K562 (cell line): Measurements from ENCODE around the gene GAMT. TPM values are rescaled to one million over a fixed set of nuclear protein-coding genes. Genes with fewer than 3 reads are reported as not detected.

Experiments used
- ATF7 ChIP-seq: fragments of 450-650 bp; IDR thresholded peaks from 2 replicates; pipeline ENCODE4 v1.7.1; 2014; ENCODE audit warnings: mild to moderate bottlenecking, moderate library complexity
- BRF1 ChIP-seq: IDR thresholded peaks from 3 replicates; pipeline ENCODE4 v1.6.1; 2011; ENCODE audit warnings: borderline replicate concordance, mild to moderate bottlenecking; ENCODE audit not compliant: insufficient read length; ENCODE audit errors: extremely low read depth
- ELF2 ChIP-seq: fragments of 250-450 bp; sonication (Bioruptor Pico); IDR thresholded peaks from 2 replicates; pipeline ENCODE4 v1.5.0; 2021; ENCODE audit warnings: mild to moderate bottlenecking
- FOXM1 ChIP-seq, 2 experiments: fragments of 450-650 bp in 1 of 2; sonication (generic) in 1 of 2; formaldehyde crosslinking in 1 of 2; IDR thresholded peaks; 2 replicates each; pipeline versions ENCODE4 v1.6.1 to v1.9.0; 2017 to 2022; ENCODE audit warnings: low read depth in 2 of 2, mild to moderate bottlenecking in 2 of 2, missing genetic modification reagents in 1 of 2, moderate library complexity in 1 of 2
- GATAD2A ChIP-seq: fragments of 450-650 bp; IDR thresholded peaks from 2 replicates; pipeline ENCODE4 v1.6.1; 2017
- HDAC3 ChIP-seq: fragments of 450-650 bp; IDR thresholded peaks from 2 replicates; pipeline ENCODE4 v1.6.1; 2018; ENCODE audit warnings: borderline replicate concordance, mild to moderate bottlenecking, moderate library complexity; ENCODE audit not compliant: partially characterized antibody
- KDM4B ChIP-seq, 2 experiments: fragments of 450-650 bp in 1 of 2; sonication (generic) in 1 of 2; IDR thresholded peaks; 2 replicates each; pipeline ENCODE4 v1.6.1; 2016 to 2017; ENCODE audit warnings: borderline replicate concordance in 2 of 2, antibody characterized with exemption in 1 of 2, low read depth in 1 of 2, mild to moderate bottlenecking in 1 of 2
- KDM5B ChIP-seq: fragments of 200-600 bp; sonication (generic); IDR thresholded peaks from 2 replicates; pipeline ENCODE4 v1.6.1; 2012; ENCODE audit warnings: low read depth, mild to moderate bottlenecking, moderate library complexity, low read length, control low read depth, inconsistent platforms; ENCODE audit not compliant: insufficient replicate concordance
- KLF10 ChIP-seq: fragments of 250-450 bp; sonication (Bioruptor Pico); IDR thresholded peaks from 2 replicates; pipeline ENCODE4 v1.6.1; 2021; ENCODE audit warnings: matching md5 sums
- PTRF ChIP-seq: fragments of 450-650 bp; IDR thresholded peaks from 2 replicates; pipeline ENCODE4 v1.6.1; 2016; ENCODE audit warnings: mild to moderate bottlenecking, missing genetic modification characterization, missing compliant biosample characterization
- SAP30 ChIP-seq: fragments of 200-600 bp; sonication (generic); IDR thresholded peaks from 2 replicates; pipeline ENCODE4 v1.6.1; 2012; ENCODE audit warnings: borderline replicate concordance, low read depth, mild to moderate bottlenecking, moderate library complexity, low read length, control low read depth, inconsistent platforms; ENCODE audit not compliant: insufficient read depth, poor library complexity, severe bottlenecking
- SETDB1 ChIP-seq: IDR thresholded peaks from one replicate; pipeline ENCODE4 v1.6.1; 2012; ENCODE audit warnings: low read length, control low read depth, inconsistent platforms
- TCF7L2 ChIP-seq: fragments of 150-350 bp; IDR thresholded peaks from 2 replicates; pipeline ENCODE4 v1.6.1; 2016; ENCODE audit warnings: low read depth, mild to moderate bottlenecking, low read length, moderate library complexity
- TEAD1 ChIP-seq, 2 experiments: fragments of 450-650 bp in 1 of 2; sonication (generic) in 1 of 2; formaldehyde crosslinking; IDR thresholded peaks; 2 replicates each; pipeline versions ENCODE4 v1.4.0 to v1.8.0; 2020 to 2022; ENCODE audit warnings: mild to moderate bottlenecking in 2 of 2, missing genetic modification reagents in 1 of 2
- YY1 ChIP-seq, 3 experiments: IDR thresholded peaks; 2 replicates each; pipeline ENCODE4 v1.6.1; 2011; ENCODE audit warnings: low read length in 2 of 3, mild to moderate bottlenecking in 2 of 3, moderate library complexity in 2 of 3, borderline replicate concordance in 1 of 3, control low read depth in 1 of 3, low read depth in 1 of 3; ENCODE audit not compliant: insufficient read depth in 3 of 3, insufficient replicate concordance in 2 of 3, control insufficient read depth in 1 of 3, insufficient read length in 1 of 3; ENCODE audit errors: extremely low read depth in 1 of 3
- ZNF232 ChIP-seq: sonication (generic); formaldehyde crosslinking; IDR thresholded peaks from 2 replicates; pipeline ENCODE4 v1.8.0; 2022; ENCODE audit warnings: mild to moderate bottlenecking, missing genetic modification reagents
- polyA plus RNA-seq, 8 experiments: library from polyadenylated mRNA; depleted of rRNA in 4 of 8; stranded (reverse) in 5 of 8; unstranded in 3 of 8; fragments of >200 nt; fragmentation: Nextera tagmentation in 2 of 8; fragmentation: Illumina TruSeq in 1 of 8; extraction: Ambion mirVana in 2 of 8; extraction: Trizol in 1 of 8; gene quantifications; 2 replicates each; pipeline versions ENCODE4 v1.2.1 to v1.2.3, GENCODE V29; 2011 to 2014; ENCODE audit warnings: inconsistent platforms in 1 of 8, missing spikeins in 1 of 8
- total RNA-seq, 7 experiments: library from RNA; depleted of rRNA in 6 of 7; stranded (reverse); fragments of >200 nt in 6 of 7; fragmentation: Illumina TruSeq in 2 of 7; extraction: Trizol in 2 of 7; gene quantifications; 2 replicates each; pipeline versions ENCODE4 v1.2.1 to v1.2.3, GENCODE V29; 2011 to 2021; ENCODE audit warnings: low replicate concordance in 1 of 7
- TF ChIP-seq, protein P1 (sequence below), 2 experiments: fragments of 250-450 bp in 1 of 2; fragments of 450-650 bp in 1 of 2; sonication (Bioruptor Pico) in 1 of 2; IDR thresholded peaks; 2 replicates each; pipeline versions ENCODE4 v1.6.1 to v1.8.0; 2016 to 2021; ENCODE audit warnings: mild to moderate bottlenecking in 2 of 2, moderate library complexity in 2 of 2, missing compliant biosample characterization in 1 of 2, missing genetic modification characterization in 1 of 2
- TF ChIP-seq, protein P2 (sequence below): fragments of 450-650 bp; IDR thresholded peaks from 2 replicates; pipeline ENCODE4 v1.6.1; 2016; ENCODE audit warnings: antibody characterized with exemption
- TF ChIP-seq, protein P3 (sequence below): fragments of 450-650 bp; formaldehyde crosslinking; IDR thresholded peaks from 2 replicates; pipeline ENCODE4 v1.4.0; 2020; ENCODE audit warnings: mild to moderate bottlenecking, mixed read lengths
- TF ChIP-seq, protein P4 (sequence below): fragments of 250-450 bp; sonication (Bioruptor Pico); IDR thresholded peaks from 2 replicates; pipeline ENCODE4 v1.4.0; 2020

Gene GAMT
- total and polyA plus RNA-seq, 9 of the 15 experiments (the other 6 are each of a cell fraction or from before 2014, with no cell fraction given), result 1.3 to 35.3 (median 27.2) TPM

DNA sequence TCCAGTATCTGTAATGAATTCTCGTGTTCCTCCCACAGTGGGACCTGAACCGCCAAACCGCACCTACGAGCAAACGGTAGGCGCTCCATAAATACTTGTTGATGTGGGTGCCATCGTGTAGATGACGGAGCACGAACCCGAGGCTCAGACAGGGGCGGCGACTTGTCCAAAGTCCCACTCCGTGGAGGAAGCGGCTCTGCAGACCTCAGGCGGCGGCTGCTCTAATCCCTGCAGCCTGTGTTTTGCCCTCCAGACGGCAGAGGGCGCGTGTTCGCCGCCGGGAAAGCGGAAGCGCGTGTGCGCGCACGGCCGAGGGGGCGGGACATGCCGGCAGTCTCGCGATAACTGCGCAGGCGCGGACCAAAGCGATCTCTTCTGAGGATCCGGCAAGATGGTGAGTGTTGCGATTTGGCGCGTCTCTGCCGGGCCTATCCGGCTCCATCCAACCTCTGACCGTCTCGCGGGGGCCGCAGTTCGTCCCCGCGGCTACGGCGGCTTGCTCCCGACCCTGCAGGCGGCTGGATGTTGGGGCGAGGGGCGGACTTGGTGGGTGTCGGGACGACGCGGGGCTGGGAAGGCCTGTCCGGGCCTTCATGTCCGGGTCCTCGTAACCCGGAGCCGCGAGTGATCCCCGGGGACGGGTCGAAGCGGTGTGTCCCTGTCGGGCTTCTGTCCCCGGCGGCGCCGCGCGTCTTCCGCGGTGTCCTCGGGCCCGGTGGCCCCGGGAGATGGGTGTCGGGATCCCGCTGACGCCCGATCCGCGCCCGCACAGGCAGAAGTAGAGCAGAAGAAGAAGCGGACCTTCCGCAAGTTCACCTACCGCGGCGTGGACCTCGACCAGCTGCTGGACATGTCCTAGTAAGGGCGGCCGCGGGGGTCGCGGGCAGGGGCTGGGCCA lies 36.9 kb upstream of the GAMT start, which contains the start of gene RPS15 (continued):
- TF ChIP-seq BRF1 (no peak), ZNF232 (CRISPR knock-in tag) (no peak), YY1 (IDR thresholded peaks at IDR 0.05; ENCODE audit: borderline replicate concordance in 1 of 3, control insufficient read depth in 1 of 3, extremely low read depth in 1 of 3, insufficient read depth in 3 of 3, insufficient read length in 1 of 3, insufficient replicate concordance in 2 of 3, low read depth in 1 of 3, low read length in 2 of 3) (peak; percentile 72 to 85 (median 76)), TEAD1 (CRISPR knock-in tag; IDR thresholded peaks at IDR 0.05) (peak; percentile 22 to 90), FOXM1 (IDR thresholded peaks at IDR 0.05; ENCODE audit: low read depth) (no peak), FOXM1 (CRISPR knock-in tag; IDR thresholded peaks at IDR 0.05; ENCODE audit: low read depth) (peak; percentile 48; the same call in 1 of the 2 replicates), ELF2 (CRISPR knock-in tag) (peak; percentile 83), GATAD2A (peak; percentile 39; the same call in 1 of the 2 replicates), SAP30 (no peak), HDAC3 (no peak), KDM5B (peak; percentile 99), PTRF (tag) (no peak), KDM4B (IDR thresholded peaks at IDR 0.05; ENCODE audit: borderline replicate concordance in 2 of 2, low read depth in 1 of 2) (peak in 1 of 2 experiments; percentile 76; a peak in 2 of 4 replicates), TCF7L2 (no peak), ATF7 (peak; percentile 87), SETDB1 (peak; percentile 39), KLF10 (no peak)
- TF ChIP-seq, protein P1, sequence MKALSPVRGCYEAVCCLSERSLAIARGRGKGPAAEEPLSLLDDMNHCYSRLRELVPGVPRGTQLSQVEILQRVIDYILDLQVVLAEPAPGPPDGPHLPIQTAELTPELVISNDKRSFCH (CRISPR knock-in tag; IDR thresholded peaks at IDR 0.05), result no peak
- TF ChIP-seq, protein P1 (tag; IDR thresholded peaks at IDR 0.05), result peak; percentile 83
- TF ChIP-seq, protein P2, sequence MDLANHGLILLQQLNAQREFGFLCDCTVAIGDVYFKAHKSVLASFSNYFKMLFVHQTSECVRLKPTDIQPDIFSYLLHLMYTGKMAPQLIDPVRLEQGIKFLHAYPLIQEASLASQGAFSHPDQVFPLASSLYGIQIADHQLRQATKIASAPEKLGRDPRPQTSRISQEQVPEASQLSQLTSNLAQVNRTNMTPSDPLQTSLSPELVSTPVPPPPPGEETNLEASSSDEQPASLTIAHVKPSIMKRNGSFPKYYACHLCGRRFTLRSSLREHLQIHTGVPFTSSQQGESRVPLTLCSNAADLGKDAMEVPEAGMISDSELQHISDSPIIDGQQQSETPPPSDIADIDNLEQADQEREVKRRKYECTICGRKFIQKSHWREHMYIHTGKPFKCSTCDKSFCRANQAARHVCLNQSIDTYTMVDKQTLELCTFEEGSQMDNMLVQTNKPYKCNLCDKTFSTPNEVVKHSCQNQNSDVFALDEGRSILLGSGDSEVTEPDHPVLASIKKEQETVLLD, result peak; percentile 87
- TF ChIP-seq, protein P3, sequence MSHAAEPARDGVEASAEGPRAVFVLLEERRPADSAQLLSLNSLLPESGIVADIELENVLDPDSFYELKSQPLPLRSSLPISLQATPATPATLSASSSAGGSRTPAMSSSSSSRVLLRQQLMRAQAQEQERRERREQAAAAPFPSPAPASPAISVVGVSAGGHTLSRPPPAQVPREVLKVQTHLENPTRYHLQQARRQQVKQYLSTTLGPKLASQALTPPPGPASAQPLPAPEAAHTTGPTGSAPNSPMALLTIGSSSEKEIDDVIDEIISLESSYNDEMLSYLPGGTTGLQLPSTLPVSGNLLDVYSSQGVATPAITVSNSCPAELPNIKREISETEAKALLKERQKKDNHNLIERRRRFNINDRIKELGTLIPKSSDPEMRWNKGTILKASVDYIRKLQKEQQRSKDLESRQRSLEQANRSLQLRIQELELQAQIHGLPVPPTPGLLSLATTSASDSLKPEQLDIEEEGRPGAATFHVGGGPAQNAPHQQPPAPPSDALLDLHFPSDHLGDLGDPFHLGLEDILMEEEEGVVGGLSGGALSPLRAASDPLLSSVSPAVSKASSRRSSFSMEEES (CRISPR knock-in tag), result no peak
- TF ChIP-seq, protein P4, sequence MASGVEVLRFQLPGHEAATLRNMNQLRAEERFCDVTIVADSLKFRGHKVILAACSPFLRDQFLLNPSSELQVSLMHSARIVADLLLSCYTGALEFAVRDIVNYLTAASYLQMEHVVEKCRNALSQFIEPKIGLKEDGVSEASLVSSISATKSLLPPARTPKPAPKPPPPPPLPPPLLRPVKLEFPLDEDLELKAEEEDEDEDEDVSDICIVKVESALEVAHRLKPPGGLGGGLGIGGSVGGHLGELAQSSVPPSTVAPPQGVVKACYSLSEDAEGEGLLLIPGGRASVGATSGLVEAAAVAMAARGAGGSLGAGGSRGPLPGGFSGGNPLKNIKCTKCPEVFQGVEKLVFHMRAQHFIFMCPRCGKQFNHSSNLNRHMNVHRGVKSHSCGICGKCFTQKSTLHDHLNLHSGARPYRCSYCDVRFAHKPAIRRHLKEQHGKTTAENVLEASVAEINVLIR (CRISPR knock-in tag), result peak; percentile 57; the same call in 1 of the 2 replicates
